Mesenchymal stem cell (in vitro differentiated cells and primary cell): ENCODE measurements around the gene ERBB4.

ENCODE experiments used
- DNase-seq: peaks from one replicate; pipeline ENCODE4 v3.0.0-alpha.2; 2013
- H2AFZ ChIP-seq: one replicate; pipeline ENCODE4 v1.6.1; 2013; ENCODE audit warnings: low read depth, mild to moderate bottlenecking, control low read depth, inconsistent platforms, low read length, moderate library complexity
- H2AK5ac ChIP-seq: 2 replicates; pipeline ENCODE4 v1.6.1; 2013; ENCODE audit warnings: low read length, moderate library complexity, mild to moderate bottlenecking, inconsistent platforms; ENCODE audit not compliant: severe bottlenecking
- H2BK120ac ChIP-seq: one replicate; pipeline ENCODE4 v1.6.1; 2013; ENCODE audit warnings: low read depth, mild to moderate bottlenecking, inconsistent platforms, low read length, moderate library complexity
- H2BK12ac ChIP-seq, 2 experiments: one replicate each; pipeline ENCODE4 v1.6.1; 2013; ENCODE audit warnings: inconsistent platforms in 2 of 2, low read length in 2 of 2, mild to moderate bottlenecking in 2 of 2, moderate library complexity in 2 of 2, control low read depth in 1 of 2
- H2BK15ac ChIP-seq: one replicate; pipeline ENCODE4 v1.6.1; 2013; ENCODE audit warnings: mild to moderate bottlenecking, low read depth, inconsistent platforms; ENCODE audit not compliant: poor library complexity, severe bottlenecking
- H2BK5ac ChIP-seq: 2 replicates; pipeline ENCODE4 v1.6.1; 2013; ENCODE audit warnings: low read depth, mild to moderate bottlenecking, low read length, control low read depth, inconsistent platforms; ENCODE audit not compliant: poor library complexity, severe bottlenecking
- H3K14ac ChIP-seq, 2 experiments: one replicate each; pipeline ENCODE4 v1.6.1; 2013; ENCODE audit warnings: inconsistent platforms in 2 of 2, low read length in 2 of 2, control low read depth in 1 of 2, mild to moderate bottlenecking in 1 of 2, moderate library complexity in 1 of 2
- H3K18ac ChIP-seq, 2 experiments: one replicate each; pipeline ENCODE4 v1.6.1; 2013; ENCODE audit warnings: inconsistent platforms in 2 of 2, low read length in 2 of 2, control low read depth in 1 of 2, low read depth in 1 of 2, mild to moderate bottlenecking in 1 of 2
- H3K23ac ChIP-seq, 2 experiments: one replicate each; pipeline ENCODE4 v1.6.1; 2013; ENCODE audit warnings: inconsistent platforms in 2 of 2, low read length in 2 of 2, mild to moderate bottlenecking in 2 of 2, moderate library complexity in 2 of 2, control low read depth in 1 of 2
- H3K27ac ChIP-seq: 2 replicates; pipeline ENCODE4 v1.5.1; 2013; ENCODE audit warnings: mild to moderate bottlenecking, moderate library complexity, low read length, control low read depth, inconsistent platforms; ENCODE audit not compliant: poor library complexity, severe bottlenecking
- H3K27me3 ChIP-seq, 2 experiments: 2 replicates each; pipeline versions ENCODE4 v1.6.1 to v1.7.0; 2013; ENCODE audit warnings: low read length in 2 of 2, mild to moderate bottlenecking in 2 of 2, moderate library complexity in 2 of 2, control low read depth in 1 of 2, inconsistent platforms in 1 of 2; ENCODE audit not compliant: control insufficient read depth in 1 of 2, insufficient read depth in 1 of 2
- H3K36me3 ChIP-seq, 2 experiments: 2 replicates each; pipeline versions ENCODE4 v1.6.1 to v1.7.0; 2013; ENCODE audit warnings: low read length in 2 of 2, control low read depth in 1 of 2, inconsistent platforms in 1 of 2, low read depth in 1 of 2, mild to moderate bottlenecking in 1 of 2; ENCODE audit not compliant: insufficient read depth in 2 of 2, control insufficient read depth in 1 of 2
- H3K4ac ChIP-seq, 2 experiments: one replicate each; pipeline ENCODE4 v1.6.1; 2013; ENCODE audit warnings: inconsistent platforms in 2 of 2, low read length in 2 of 2, mild to moderate bottlenecking in 2 of 2, moderate library complexity in 2 of 2, control low read depth in 1 of 2, low read depth in 1 of 2
- H3K4me1 ChIP-seq: 2 replicates; pipeline ENCODE4 v1.6.1; 2013; ENCODE audit warnings: low read depth, low read length, control low read depth; ENCODE audit not compliant: control insufficient read depth, insufficient read depth
- H3K4me2 ChIP-seq: 2 replicates; pipeline ENCODE4 v1.6.1; 2013; ENCODE audit warnings: low read length, mild to moderate bottlenecking, inconsistent platforms; ENCODE audit not compliant: poor library complexity, severe bottlenecking
- H3K4me3 ChIP-seq, 2 experiments: 2 replicates each; pipeline versions ENCODE4 v1.5.1 to v1.7.0; 2013; ENCODE audit warnings: low read length in 2 of 2, mild to moderate bottlenecking in 2 of 2, control low read depth in 1 of 2, low read depth in 1 of 2; ENCODE audit not compliant: insufficient read depth in 1 of 2
- H3K79me1 ChIP-seq: replicated peaks from 2 replicates; pipeline ENCODE4 v1.6.1; 2013; ENCODE audit warnings: mild to moderate bottlenecking, control low read depth, low read length, inconsistent platforms; ENCODE audit not compliant: poor library complexity, severe bottlenecking
- H3K9ac ChIP-seq: 2 replicates; pipeline ENCODE4 v1.7.0; 2013; ENCODE audit warnings: mild to moderate bottlenecking, low read length, moderate library complexity
- H3K9me3 ChIP-seq: 2 replicates; pipeline ENCODE4 v1.7.0; 2013; ENCODE audit warnings: mild to moderate bottlenecking, low read length; ENCODE audit not compliant: control insufficient read depth
- H4K8ac ChIP-seq: one replicate; pipeline ENCODE4 v1.6.1; 2013; ENCODE audit warnings: inconsistent platforms, mild to moderate bottlenecking, low read length, moderate library complexity
- H4K91ac ChIP-seq: one replicate; pipeline ENCODE4 v1.6.1; 2013; ENCODE audit warnings: mild to moderate bottlenecking, low read length, inconsistent platforms
- WGBS: methylation state at CpG from one replicate; pipeline ENCODE4 v1.1.7; 2013; ENCODE audit warnings: mixed read lengths; 5-methylcytosine and 5-hydroxymethylcytosine counted together

The ERBB4 gene

DNA sequence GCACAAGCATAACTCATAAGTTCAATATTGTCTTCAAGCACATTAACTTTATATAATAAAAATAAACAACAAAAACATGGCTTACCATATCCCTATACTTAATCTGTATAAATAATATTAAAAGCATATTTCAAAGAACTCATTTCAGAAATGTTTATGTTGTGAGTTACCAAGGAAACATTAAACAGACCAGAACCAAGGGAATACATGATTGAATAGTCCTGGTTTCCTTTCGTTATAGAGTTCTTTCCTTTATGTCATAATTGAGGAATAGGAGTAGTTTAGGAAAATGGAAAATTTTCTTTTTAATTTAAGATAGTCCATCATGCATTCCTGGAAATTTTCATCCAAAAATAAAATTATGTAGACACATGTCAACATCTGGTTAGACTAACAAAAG lies 343.0 kb downstream of the ERBB4 start:
- WGBS: no CpG with 5 or more reads among the region's 1 CpG
- no peak overlapping the region for H3K4ac ChIP-seq
- no peak overlapping the region for H3K9ac ChIP-seq
- H3K4me1 ChIP-seq: no peaks in the 10 kb centered on the region
- no peak overlapping the region for H3K14ac ChIP-seq
- no peak for DNase-seq
- no peak overlapping the region for H2BK12ac ChIP-seq
- no peaks in the 10 kb centered on the region for H3K79me1 ChIP-seq
- no peaks in the 10 kb centered on the region for H3K36me3 ChIP-seq
- no peak overlapping the region for H3K4me2 ChIP-seq
- H3K27me3 ChIP-seq: no peaks in the 10 kb centered on the region
- no peak overlapping the region for H3K4me3 ChIP-seq
- no peak overlapping the region for H2AFZ ChIP-seq
- H2AK5ac ChIP-seq: no peak overlapping the region
- H4K8ac ChIP-seq: no peak overlapping the region
- H2BK120ac ChIP-seq: no peak overlapping the region
- no peak overlapping the region for H3K23ac ChIP-seq
- no peak overlapping the region for H3K27ac ChIP-seq
- no peak overlapping the region for H2BK15ac ChIP-seq
- no peak overlapping the region for H4K91ac ChIP-seq
- no peak overlapping the region for H3K18ac ChIP-seq
- H2BK5ac ChIP-seq: no peak overlapping the region
- H3K9me3 ChIP-seq: no peaks in the 10 kb centered on the region

GRCh38 chr2:212194396-212194795 lies 344.2 kb downstream of the ERBB4 start:
- no peaks in the 10 kb centered on the region for H3K27me3 ChIP-seq
- no peak overlapping the region for H2AFZ ChIP-seq
- H2AK5ac ChIP-seq: no peak overlapping the region
- no peak for DNase-seq
- H3K18ac ChIP-seq: no peak overlapping the region
- H3K23ac ChIP-seq: no peak overlapping the region
- H2BK5ac ChIP-seq: no peak overlapping the region
- H3K9me3 ChIP-seq: no peaks in the 10 kb centered on the region
- no peak overlapping the region for H2BK120ac ChIP-seq
- H3K9ac ChIP-seq: no peak overlapping the region
- H3K4me3 ChIP-seq: no peak overlapping the region
- H3K79me1 ChIP-seq: no peaks in the 10 kb centered on the region
- H2BK15ac ChIP-seq: no peak overlapping the region
- H3K4me2 ChIP-seq: no peak overlapping the region
- no peaks in the 10 kb centered on the region for H3K4me1 ChIP-seq
- H4K91ac ChIP-seq: no peak overlapping the region
- no peak overlapping the region for H4K8ac ChIP-seq
- H3K14ac ChIP-seq: no peak overlapping the region
- no peak overlapping the region for H2BK12ac ChIP-seq
- no peaks in the 10 kb centered on the region for H3K36me3 ChIP-seq
- no peak overlapping the region for H3K4ac ChIP-seq
- no peak overlapping the region for H3K27ac ChIP-seq

- no peaks in the 10 kb centered on the region for H3K36me3 ChIP-seq
- H3K18ac ChIP-seq: no peak overlapping the region
- no peak overlapping the region for H4K91ac ChIP-seq
- no peak overlapping the region for H3K23ac ChIP-seq
- H2BK5ac ChIP-seq: no peak overlapping the region
- H3K4me2 ChIP-seq: no peak overlapping the region
- no peak overlapping the region for H2BK12ac ChIP-seq
- DNase-seq: no peak
- no peak overlapping the region for H2AK5ac ChIP-seq
- no peak overlapping the region for H2BK15ac ChIP-seq
- no peak overlapping the region for H3K27ac ChIP-seq
- H3K14ac ChIP-seq: no peak overlapping the region
- no peak overlapping the region for H3K4me3 ChIP-seq
- no CpG with 5 or more reads among the region's 1 CpG for WGBS
- no peak overlapping the region for H2BK120ac ChIP-seq
- no peak overlapping the region for H3K4ac ChIP-seq
- no peaks in the 10 kb centered on the region for H3K9me3 ChIP-seq
- H3K27me3 ChIP-seq: no peaks in the 10 kb centered on the region
- H3K4me1 ChIP-seq: no peaks in the 10 kb centered on the region
- H3K79me1 ChIP-seq: no peaks in the 10 kb centered on the region
- H2AFZ ChIP-seq: no peak overlapping the region
- no peak overlapping the region for H3K9ac ChIP-seq
- H4K8ac ChIP-seq: no peak overlapping the region
Observed at GRCh38 chr2:212193803-212194202, 344.8 kb downstream of the ERBB4 start.

- H2BK120ac ChIP-seq: no peak overlapping the region
- WGBS: 92% methylated on average over 1 of the region's 1 CpG
- no peak for DNase-seq
Observed at GRCh38 chr2:212193056-212193455, 345.5 kb downstream of the ERBB4 start.

More at GRCh38 chr2:212193056-212193455, 345.5 kb downstream of the ERBB4 start:
- Histone ChIP-seq H3K14ac (no peak overlapping the region), H3K27ac (no peak overlapping the region), H3K4me2 (no peak overlapping the region), H4K8ac (no peak overlapping the region), H3K4me1 (no peaks in the 10 kb centered on the region), H2AFZ (no peak overlapping the region), H3K36me3 (no peaks in the 10 kb centered on the region), H3K79me1 (no peaks in the 10 kb centered on the region), H2BK15ac (no peak overlapping the region), H3K27me3 (no peaks in the 10 kb centered on the region), H2BK5ac (no peak overlapping the region), H2AK5ac (no peak overlapping the region), H3K9me3 (no peaks in the 10 kb centered on the region), H3K4me3 (no peak overlapping the region), H3K4ac (no peak overlapping the region), H3K18ac (no peak overlapping the region), H3K23ac (no peak overlapping the region), H4K91ac (no peak overlapping the region), H3K9ac (no peak overlapping the region), H2BK12ac (no peak overlapping the region)
